Measurements from ENCODE around the gene DUSP7.
"Not testable (repeated sequence)": the region's sequence is repeated elsewhere in the genome, so short reads cannot be mapped to it uniquely, and the experiment has no call there.

DUSP7 gene

DNA sequence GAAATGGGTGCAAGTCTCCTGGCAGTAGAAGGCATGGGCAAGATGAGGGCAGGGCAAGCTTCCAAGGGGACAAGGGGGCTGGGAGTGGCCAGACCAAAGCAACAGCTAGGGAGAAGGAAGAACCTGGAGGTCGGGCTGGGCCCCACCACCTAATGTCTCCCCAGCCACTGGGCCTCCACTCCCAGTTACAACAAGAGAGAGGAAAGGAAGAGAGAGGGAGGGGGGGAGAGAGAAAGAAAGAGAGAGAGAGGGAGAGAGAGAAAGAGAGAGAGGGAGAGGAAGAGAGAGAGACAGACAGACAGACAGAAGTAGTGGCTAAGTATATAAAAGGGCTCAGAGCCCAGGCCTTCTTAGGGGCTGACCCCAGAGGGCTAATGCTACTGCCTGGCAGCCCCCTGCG is 6.9 kb downstream of the DUSP7 start:
- DNase-seq (ENCODE audit: low read depth in 2 of 3, low spot score in 1 of 3) = no peak

DNA sequence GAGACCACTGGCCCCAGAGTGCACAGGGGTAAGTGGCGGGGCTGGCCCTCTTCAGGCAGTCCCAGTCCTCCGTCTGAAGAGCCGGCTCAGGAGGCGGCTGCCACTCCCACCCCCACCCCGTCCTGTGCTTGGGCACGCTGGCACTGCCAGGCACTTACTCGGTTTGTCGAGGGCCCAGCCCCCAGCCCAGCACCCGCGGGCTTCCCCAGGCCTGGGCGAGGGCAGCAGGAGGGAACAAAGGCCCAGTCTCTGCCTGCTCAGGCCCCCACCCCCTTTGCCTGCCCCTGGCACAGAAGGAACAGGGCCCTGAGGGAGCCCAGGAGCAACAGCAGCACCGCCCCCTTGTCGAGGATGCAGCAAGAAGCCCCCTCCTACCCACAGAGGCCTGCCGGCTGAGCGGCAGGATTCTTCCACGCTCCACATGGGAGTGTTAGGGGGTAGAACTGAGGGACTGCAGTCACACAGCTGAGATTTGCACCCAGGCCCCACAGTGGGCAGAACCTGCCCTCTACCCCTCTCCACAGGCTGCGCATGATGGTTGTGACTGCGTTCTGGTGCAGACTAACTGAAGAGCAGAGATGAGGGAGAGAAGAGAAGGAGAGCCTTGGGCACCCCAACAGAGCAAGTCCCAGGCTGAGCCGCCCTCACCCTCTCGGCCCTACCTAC is 8.9 kb downstream of the DUSP7 start:
- no peak for DNase-seq (ENCODE audit: low read depth in 2 of 3, low spot score in 1 of 3)

DNA sequence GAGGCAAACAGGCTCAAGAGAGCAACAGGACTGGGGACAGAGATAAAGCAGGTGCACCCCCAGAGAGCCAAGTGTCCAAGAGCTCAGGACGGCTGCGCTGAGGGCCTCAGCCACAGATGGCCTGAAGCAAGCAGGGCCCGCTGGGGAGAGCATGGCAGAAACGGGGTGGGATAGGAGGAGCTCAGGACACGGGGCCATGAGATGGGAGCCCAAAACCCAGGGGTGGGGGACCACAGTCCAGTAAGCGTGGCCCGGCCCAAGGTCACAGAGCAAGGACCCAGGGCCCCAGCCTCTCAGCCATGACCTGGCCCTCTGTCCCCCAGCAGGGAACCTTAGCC is 9.5 kb downstream of the DUSP7 start:
- DNase-seq (ENCODE audit: low read depth in 2 of 3, low spot score in 1 of 3) = no peak

DNA sequence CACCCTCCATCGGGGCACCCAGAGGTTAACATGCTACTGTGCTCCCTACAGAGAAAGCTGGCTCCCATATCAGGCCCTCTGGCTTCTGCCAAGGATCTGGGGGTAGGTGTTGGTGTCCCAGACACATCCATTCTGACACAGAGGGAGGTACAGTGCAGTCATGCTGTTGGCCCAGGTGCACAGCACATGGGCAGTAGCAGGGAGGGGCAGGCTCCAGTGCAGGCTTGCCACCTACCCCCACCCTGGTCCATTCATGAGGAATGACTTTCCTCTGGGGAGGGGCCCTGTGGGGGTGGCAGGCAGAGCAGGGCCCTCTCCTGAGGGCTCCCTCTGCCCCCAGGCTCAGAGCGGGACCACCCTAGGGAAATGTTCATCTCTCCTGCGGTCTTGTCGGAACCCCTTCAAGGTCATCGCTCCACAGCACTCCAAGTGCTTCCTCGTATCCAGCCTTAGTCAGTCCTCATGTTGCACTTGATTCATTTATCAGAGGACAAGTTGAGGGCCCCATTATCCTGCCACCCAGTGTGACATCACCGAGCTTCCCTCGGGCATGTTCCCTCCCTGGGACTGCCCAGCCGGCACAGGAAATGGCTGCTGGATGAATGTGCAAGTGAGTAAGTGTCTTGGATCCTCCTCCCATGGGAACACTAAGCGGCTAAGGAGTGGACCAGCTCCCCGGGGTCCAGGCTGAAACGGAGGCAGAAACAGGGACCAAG is 10.0 kb downstream of the DUSP7 start:
- no peak for DNase-seq (ENCODE audit: low read depth in 2 of 3, low spot score in 1 of 3)

DNA sequence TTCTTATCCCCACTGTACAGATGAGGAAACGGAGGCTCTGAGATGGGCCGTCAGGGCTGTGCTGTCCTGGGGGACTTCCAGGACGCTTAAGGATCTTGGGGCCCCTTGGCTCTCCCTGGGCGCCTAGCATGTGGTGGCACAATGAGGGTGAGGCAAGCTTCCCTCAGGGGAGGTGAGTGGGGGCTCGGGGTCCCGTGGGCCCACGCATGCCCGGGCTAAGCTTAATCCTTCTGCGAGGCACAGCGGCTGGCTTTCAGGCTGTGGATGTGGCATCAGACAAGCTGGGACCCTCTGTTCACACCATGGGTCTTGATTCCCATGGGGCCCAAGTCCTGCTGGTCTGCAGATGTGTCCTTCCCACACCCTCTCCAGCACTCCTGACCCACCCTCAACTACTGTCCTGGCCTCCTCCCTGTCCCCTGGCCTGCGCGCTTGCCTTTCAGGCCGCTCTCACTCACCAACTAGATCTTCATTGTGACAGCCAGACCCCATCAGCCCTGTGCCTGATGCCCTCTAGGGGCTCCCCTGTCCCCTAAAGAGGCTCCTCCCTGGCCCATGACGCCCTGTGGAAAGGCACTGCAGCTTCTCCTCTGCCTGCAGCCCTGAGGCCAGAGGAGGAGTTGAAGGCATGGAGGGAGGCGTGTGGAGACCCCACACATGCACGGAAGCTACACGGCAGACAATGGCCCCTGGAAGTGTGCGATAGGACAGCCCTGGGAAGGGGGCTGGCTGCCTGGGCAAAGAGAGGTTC is 11.3 kb downstream of the DUSP7 start:
- no peak for DNase-seq (ENCODE audit: low read depth in 2 of 3, low spot score in 1 of 3)

DNA sequence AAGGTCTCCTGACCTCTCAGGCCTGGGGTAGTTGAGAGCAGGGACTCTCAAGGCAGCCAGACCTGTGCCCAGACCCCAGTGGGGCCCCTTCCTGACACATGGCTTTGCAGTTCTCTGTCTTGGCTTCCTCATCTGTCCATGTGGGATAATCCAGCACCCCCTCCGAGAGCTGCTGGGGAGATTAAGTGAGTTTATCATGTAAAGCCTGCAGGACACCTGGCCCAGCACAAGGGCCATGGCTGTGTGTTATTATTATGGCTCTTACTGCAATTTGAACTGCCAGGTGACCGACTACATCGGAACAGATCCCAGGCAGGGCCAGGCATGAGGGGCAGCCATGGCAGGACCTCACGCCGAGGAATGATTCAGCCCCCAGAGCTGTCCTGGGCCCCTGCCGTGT is 12.6 kb downstream of the DUSP7 start:
- DNase-seq (ENCODE audit: low read depth in 2 of 3, low spot score in 1 of 3) = no peak

DNA sequence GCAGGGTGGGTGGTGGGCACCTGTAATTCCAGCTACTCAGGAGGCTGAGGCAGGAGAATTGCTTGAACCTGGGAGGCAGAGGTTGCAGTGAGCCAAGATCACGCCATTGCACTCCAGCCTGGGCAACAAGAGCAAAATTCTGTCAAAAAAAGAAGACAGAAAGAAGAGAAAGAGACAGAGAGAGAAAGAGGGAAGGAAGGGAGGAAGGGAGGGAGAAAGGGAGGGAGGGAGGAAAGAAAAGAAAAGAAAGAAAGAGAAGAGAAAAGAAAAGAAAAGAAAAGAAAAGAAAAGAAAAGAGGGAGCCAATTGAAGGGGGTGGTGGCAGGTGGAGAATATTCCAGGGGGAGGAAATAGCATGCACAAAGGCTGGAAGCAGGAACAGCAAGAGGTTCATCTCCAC is 13.3 kb downstream of the DUSP7 start:
- DNase-seq (ENCODE audit: low read depth in 2 of 3, low spot score in 1 of 3) = not testable (repeated sequence)

DNA sequence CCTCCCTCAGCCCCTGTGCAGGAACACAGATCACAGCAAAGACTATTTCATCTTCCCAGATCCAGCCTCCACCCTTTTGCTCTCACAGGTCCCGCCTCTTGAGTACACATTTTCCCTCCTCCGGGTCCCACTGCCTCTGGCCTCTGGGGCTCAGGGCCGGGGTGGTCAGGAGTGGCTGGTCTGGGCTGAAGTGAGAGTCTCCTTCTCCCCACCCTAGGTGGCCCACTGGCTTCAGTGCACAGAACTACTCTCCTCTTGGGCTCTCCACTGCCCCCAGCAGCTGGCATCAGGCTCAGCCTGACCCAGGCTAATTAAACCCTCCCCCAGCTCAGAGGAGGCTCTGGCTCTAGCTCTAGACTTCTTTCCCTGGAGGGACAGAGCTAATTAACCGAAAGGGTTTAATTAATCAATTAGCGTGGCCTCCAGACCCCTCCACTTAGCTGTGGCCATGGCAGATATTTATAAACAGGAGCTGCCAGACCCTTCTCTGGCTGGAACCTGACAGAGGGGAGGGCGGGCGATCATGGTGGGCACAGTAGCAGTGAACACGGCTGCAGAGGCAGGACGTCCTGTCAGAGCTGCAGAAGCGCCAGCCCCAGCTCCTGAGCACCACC is 15.1 kb downstream of the DUSP7 start:
- no peak for DNase-seq (ENCODE audit: low read depth in 2 of 3, low spot score in 1 of 3)

DNA sequence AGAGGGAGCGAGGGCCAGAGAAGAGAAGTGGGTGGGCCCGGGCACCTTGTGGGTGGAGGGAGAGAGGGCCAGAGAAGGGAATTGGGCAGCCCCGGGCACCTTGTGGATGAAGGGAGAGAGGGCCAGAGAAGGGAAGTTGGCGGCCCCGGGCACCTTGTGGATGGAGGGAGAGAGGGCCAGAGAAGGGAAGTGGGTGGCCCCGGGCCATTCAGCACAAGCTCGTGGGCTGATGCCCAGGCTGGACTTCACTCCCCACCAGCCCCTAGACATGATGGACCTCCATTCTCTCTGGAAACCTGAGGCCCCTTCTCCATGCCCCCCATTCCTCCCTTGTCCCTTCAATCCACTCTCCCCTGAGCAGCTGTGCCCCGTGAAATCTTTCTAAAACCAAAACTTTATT is 15.8 kb downstream of the DUSP7 start:
- no peak for DNase-seq (ENCODE audit: low read depth in 2 of 3, low spot score in 1 of 3)

DNA sequence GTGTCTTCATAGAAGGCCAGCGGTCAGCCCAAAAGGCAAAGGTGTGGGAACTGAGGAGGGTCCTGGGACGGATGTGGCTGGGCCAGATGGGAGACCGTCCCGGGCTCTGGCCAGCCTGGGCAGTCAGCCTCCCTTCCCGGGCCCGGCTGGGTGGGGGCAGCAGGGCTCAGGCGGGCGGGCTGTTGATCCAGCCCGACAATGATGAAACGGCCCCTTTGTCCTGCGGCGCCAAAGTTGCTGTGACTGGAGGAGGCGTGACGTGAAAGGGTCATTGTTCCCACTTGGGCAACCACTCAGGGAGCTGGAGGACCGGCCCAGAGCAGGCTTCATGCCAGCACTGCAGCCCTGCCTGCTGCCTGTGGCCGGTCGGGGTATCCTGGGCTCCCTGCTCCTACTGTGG is 16.5 kb downstream of the DUSP7 start:
- no peak for DNase-seq (ENCODE audit: low read depth in 2 of 3, low spot score in 1 of 3)

DNA sequence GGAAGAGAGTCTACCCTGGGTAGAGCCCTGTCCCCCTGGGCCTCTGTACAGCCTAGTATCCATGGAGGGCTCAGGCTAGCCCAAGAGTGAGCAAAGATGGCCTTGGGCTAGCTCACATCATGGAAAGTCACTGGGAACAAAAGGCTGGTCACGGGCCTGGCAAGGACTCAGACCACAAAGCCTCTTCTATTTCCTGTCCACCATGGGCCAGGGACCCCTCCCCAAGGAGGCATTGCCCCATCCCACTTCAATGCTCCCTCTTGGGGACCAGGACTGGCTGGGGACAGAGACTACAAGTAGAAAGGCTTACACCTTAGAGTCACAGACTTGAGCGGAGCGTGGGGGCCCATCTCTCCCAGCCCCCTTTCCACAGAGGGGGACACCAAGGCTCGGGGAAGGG is 16.9 kb downstream of the DUSP7 start:
- no peak for DNase-seq (ENCODE audit: low read depth in 2 of 3, low spot score in 1 of 3)

DNA sequence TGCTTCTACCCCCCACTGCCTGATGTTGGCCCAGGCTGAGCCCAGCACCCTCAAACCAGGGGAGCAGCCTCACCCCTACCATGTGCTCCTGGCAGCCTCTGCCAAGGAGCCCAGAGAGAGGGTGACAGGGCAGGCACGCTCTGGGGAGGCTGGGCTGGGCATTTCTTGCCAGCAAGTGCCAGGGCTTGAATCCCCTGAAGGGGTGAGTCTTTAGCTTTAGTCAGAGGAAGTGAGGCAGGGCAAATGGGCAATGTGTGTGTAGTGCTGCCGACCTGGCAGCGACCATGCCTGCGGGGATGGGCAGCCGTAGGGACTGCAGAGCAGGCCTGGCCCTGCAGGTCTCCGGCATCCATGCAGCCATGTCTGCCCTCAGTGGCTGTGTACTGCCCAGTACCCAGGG is 18.1 kb downstream of the DUSP7 start:
- DNase-seq (ENCODE audit: low read depth in 2 of 3, low spot score in 1 of 3) = no peak

DNA sequence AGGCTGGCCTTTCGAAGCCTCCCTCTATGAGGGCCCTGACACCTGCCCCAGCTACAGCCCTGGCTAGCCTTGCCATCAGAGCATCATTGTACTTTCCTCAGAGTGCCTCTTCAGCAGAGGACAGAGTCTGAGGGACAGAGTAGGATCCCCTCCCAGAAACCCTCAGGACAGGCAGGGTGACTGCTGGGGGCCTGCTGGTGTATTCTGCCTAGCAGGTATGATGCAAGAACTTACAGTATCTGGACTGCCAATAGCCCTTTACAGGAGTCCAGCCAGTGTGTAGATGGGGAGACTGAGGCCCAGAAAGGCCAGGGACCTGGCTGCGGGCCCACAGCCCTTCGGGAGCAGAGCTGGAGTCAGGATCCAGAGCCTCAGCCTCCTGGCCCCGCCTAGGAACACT is 19.1 kb downstream of the DUSP7 start:
- DNase-seq (ENCODE audit: low read depth in 2 of 3, low spot score in 1 of 3) = no peak

DNA sequence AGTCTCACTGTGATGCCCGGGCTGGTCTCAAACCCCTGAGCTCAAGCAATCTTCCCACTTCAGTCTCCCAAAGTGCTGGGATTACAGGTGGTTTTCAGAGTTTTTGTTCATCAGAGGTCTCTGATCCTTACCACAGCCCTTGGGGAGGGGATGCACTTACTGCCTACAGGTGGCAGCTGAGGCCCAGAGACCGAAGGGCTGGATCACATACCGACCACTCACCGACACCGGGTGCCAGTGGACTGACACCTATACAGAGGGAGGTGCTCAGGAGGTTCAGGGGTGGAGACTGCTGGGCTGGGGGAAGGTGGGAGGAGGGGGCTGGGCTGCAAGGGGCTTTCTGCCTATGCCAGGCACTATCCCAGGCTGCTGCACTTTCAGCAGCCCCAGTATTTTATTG is 19.5 kb downstream of the DUSP7 start:
- DNase-seq (ENCODE audit: low read depth in 2 of 3, low spot score in 1 of 3) = no peak

DNA sequence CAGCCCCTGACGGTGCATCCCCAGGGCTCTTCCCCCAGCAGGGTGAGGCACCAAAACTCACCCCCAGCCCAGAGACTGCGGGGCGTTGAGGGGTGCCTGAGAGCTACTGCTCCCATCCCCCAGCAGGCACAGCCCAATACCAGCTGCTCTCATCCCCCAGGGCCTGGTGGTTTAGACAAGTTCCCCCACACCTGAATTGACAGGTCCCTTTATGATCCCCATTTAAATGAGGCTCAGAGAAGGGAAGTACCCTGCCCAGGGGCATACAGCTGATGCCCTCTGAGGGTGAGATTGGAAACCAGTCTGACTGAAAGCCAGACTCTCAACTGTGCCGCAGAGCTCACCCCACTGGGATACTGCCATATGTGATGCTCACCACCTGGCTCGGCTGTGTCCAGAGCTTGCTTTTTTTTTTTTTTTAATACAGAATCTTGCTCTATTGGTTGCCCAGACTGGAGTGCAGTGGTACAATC is 20.1 kb downstream of the DUSP7 start:
- no peak for DNase-seq (ENCODE audit: low read depth in 2 of 3, low spot score in 1 of 3)

DNA sequence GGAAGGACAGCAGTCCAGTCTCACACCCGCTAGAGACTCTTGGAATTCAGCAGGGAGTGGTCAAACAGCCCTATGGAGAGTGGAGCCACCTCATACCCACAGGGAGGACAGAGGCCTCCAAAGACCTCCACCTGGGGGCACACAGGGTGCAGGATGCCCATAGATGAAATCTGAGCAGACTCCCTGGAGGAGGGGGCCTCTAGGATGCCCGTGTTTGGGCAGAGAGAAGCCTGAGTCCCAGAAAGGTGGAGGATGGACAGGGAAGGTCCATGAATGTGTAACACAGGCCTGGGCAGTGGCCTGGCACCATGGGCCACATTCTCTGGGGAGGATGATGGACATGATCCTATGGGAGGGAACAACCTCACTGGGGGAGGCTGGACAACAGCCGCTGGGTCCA is 21.7 kb downstream of the DUSP7 start:
- DNase-seq (ENCODE audit: low read depth in 2 of 3, low spot score in 1 of 3) = no peak

DNA sequence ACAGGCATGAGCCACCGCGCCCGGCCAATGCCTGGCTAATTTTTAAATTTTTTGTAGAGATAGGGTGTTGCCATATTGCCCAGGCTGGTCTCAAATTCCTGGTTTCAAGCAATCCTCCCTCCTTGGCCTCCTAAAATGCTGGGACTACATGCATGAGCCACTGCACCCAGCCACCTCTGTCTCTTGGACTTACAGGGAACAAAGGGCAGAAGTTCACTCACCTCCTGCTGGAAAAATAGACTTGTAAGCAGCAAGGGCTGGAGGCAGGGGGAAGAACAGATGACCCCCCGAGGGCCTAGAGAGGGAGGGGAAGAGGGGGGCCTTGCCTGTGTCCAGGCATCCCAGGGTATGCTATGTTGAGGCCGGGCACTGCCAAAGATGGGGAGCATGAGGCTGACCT is 22.2 kb downstream of the DUSP7 start:
- DNase-seq (ENCODE audit: low read depth in 2 of 3, low spot score in 1 of 3) = no peak

DNA sequence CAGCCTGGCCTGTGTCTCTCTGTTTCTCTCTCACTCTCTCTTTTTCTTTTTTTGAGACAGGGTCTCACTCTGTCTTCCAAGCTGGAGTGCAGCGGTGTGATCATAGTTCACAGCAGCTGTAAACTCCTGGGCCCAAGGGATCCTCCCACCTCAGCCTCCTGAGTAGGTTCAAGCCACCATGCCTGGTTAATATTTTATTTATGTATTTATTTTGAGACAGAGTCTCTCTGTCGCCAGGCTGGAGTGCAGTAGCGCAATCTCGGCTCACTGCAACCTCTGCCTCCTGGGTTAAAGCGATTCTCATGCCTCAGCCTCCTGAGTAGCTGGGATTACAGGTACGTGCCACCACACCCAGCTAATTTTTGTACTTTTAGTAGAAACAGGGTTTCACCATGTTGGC is 22.6 kb downstream of the DUSP7 start:
- not testable (repeated sequence) for DNase-seq (ENCODE audit: low read depth in 2 of 3, low spot score in 1 of 3)

DNA sequence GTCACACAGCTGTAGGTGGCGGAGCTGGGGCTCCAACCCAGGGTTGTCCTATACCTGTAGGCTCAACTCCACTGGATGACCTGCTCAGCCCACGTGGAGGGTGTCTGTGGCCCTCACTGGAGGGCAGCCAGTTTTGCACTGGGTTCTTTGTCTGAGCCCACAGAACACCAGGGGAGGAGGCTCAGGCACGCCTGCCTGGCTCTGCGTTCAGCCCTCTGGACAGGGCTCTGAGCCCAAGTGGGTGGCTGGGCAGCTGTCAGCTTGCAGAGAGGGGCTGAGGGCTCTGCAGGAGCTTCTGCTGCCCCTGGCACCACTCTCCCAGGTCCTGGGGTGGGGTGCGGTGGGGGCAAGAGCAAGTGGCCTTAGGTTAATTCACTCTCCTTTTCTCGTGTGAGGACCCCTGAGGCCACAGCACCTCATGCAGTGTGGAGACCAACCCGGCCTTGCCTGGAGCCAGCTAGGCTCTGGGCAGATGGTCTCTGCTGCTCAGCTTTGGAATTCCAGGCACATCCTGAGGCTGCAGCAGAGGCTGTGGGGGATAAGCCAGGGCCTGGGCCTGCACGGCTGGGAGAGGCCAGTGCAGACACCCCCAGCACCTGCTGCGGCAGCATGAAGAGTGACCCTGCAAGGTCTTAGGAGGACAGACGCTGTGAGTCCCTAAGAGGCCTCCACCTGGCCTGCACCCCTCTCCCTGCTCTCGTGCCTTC is 23.5 kb downstream of the DUSP7 start:
- DNase-seq (ENCODE audit: low read depth in 2 of 3, low spot score in 1 of 3) = no peak

DNA sequence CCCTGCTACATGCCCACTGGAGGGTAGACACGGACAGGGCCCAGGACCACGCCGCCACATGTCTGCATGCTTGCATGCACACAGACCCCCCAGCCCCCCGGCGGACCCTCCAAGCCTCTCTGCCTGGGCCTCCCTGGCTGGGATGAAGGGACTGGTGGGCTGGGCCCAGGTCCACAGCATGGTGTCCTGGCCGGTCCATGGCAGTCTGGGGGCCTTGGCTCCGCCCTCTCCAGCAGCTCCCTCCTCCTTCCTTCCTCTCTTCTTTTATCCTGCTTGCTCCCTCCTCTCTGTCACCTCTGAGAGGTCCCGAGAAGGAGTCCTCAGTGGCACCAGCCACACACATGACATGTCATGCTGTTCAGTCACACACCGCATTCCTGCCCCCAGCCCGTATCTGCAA is 24.5 kb downstream of the DUSP7 start:
- no peak for DNase-seq (ENCODE audit: low read depth in 2 of 3, low spot score in 1 of 3)

DNA sequence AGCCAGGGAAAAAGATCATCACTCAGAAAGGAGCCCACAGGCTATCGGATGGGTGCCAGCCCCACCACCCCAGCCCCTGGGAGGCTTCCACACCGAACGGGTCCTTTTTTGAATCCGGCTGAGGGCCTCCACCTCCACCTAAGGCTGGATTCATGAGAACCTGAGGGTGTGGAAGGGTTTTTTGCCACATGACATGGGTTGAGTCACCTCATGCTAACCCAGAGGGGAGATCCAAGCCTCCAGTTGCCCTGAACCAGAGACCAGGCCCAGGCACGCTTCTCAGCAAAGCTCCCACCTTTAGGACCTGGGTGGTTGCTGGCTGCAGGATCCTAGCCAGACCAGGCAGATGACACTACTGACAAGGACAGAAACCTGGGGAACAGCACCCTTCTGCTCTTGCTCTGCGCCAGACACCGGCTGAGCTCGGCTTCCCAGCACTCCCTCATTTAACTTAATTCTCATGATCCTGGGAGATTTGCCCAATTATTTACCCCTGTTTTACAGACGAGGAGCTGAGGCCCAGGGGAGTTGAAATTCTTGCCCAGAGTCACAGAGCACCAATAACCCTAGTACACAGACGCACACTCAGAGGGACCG is 25.6 kb downstream of the DUSP7 start:
- no peak for DNase-seq (ENCODE audit: low read depth in 2 of 3, low spot score in 1 of 3)
